ENCODE measurements around the gene PHF1.

GRCh38 chr6:33390767-33391277, 20.0 kb upstream of the PHF1 start:
- no peak for TF ChIP-seq EZH2phosphoT487 (IDR thresholded peaks at IDR 0.05; ENCODE audit: borderline replicate concordance)
- TF ChIP-seq, protein P1, sequence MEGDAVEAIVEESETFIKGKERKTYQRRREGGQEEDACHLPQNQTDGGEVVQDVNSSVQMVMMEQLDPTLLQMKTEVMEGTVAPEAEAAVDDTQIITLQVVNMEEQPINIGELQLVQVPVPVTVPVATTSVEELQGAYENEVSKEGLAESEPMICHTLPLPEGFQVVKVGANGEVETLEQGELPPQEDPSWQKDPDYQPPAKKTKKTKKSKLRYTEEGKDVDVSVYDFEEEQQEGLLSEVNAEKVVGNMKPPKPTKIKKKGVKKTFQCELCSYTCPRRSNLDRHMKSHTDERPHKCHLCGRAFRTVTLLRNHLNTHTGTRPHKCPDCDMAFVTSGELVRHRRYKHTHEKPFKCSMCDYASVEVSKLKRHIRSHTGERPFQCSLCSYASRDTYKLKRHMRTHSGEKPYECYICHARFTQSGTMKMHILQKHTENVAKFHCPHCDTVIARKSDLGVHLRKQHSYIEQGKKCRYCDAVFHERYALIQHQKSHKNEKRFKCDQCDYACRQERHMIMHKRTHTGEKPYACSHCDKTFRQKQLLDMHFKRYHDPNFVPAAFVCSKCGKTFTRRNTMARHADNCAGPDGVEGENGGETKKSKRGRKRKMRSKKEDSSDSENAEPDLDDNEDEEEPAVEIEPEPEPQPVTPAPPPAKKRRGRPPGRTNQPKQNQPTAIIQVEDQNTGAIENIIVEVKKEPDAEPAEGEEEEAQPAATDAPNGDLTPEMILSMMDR (conservative IDR thresholded peaks at IDR 0.05; ENCODE audit: low read length): no peak

Measured in Loucy (cell line).